GM18505 (cell line): ENCODE data around the gene SPRR1B.
"Not testable (repeated sequence)": the region's sequence is repeated elsewhere in the genome, so short reads cannot be mapped to it uniquely, and the experiment has no call there.

Experiments
- ATAC-seq: cut with Tn5 transposase; IDR thresholded peaks from one replicate; pipeline ENCODE4 v1.9.1; 2021; ENCODE audit not compliant: unreplicated experiment
- POLR2A ChIP-seq: IDR thresholded peaks from 4 replicates; pipeline ENCODE4 v1.6.1; 2011; ENCODE audit warnings: borderline replicate concordance; ENCODE audit not compliant: insufficient read depth, insufficient read length; ENCODE audit errors: extremely low read depth

SPRR1B gene, protein sequence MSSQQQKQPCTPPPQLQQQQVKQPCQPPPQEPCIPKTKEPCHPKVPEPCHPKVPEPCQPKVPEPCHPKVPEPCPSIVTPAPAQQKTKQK

DNA sequence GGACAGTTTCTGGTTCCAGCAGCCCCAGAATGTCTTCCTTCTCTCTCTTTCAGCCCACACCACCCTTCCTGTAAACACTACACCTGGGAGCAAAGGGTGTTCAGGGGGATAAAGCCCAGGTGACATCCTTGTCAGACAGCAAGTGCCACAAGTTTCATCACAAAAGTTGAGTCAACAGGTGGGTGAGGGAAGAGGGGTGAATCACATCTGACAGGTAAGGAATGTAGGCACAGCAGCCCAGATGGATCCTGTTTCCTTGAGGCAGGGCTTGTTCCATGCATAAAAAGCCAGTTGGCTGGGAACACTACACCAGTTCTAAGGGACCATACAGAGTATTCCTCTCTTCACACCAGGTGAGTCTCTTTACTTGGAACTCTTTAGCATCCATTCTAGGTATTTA is at the start of gene SPRR1B:
Gene SPRR1B (plus strand): TSS at position 309 of the 400 bp plus-strand sequence. CDS start 1,143 bp downstream, outside the sequence.
- no peak for TF ChIP-seq POLR2A
- ATAC-seq: no peak

DNA sequence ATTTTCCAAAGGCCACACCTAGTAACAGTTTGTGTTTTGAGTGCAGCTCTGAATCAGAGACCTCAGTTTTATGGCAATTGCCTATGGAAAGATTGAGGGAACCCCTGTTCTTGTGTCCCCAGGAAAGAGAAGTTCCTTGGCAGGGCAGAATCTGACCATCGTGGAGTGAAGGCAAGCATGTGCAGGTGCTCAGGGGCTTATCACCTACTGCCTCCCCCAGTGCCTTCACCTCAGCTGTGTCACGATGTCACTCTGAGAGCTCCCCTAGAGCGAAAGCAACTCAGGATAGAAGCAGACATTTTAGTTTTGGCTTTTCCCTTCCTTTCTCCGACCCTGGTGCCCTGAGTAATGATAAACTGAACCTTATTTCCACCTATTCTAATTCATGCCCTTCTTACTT is 48.9 kb upstream of the SPRR1B start:
- ATAC-seq: no peak
- TF ChIP-seq POLR2A: no peak

DNA sequence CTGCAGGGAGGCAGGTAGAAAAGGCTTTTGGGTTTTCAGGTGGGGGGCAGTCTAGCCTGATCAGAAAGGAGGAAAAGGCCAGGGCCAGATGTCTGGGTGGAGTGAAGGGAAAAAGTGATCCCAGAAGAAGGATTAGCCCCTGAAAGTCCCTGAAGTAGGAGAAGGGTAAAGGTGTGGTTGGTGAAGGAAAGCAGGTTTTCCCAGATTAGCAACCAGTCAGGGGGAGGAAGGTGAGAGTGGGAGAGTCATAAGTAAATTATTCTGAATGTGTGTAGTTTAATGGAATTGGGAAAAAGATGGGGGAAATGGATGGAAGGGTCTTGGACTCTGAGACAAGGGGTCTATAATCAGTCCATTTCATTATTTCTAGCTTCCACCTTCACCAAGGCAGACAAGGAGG is 47.8 kb upstream of the SPRR1B start:
- no peak for TF ChIP-seq POLR2A

DNA sequence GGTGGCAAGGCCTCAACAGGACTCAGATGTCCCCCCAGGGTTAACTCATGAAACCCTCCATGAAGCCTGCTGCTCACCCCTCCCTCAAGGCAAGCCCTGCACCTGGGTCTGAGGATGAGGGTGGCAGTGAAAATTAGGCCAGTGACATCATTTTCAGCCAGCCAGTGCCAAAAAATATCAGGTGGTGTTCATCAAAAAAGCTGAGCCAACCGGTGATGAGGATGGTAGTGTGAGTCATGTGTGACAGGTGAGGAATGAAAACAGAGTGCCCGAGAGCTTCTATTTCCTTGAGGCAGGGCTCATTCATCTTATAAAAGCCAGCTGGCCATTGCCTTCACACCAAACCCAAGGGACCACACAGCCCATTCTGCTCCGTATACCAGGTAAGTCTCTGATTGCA is 47.3 kb upstream of the SPRR1B start, which contains the start of gene SPRR1A:
Gene SPRR1A (plus strand): TSS at position 339 of the 400 bp plus-strand sequence. CDS start 1,150 bp downstream, outside the sequence.
- no peak for TF ChIP-seq POLR2A
- no peak for ATAC-seq

More for the DNA sequence above, 47.8 kb upstream of the SPRR1B start:
- no peak for ATAC-seq

DNA sequence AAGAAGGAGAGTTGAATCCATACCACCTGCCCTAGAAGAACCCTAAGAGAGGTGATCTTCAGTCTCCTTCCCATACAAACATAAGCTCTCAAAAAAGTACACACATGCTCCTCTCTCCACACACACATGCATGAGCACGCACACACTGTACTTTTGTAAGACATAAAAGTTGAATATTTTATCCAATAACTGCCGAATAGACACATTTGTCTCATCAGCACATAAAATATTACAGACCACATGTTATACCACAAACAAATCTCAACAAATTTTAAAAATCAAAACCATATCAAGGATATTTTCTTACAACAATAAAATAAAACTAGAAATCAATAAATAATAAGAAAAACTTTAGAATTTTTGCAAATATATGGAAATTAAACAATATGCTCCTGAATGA is 44.4 kb upstream of the SPRR1B start:
- TF ChIP-seq POLR2A: no peak
- ATAC-seq: no peak

DNA sequence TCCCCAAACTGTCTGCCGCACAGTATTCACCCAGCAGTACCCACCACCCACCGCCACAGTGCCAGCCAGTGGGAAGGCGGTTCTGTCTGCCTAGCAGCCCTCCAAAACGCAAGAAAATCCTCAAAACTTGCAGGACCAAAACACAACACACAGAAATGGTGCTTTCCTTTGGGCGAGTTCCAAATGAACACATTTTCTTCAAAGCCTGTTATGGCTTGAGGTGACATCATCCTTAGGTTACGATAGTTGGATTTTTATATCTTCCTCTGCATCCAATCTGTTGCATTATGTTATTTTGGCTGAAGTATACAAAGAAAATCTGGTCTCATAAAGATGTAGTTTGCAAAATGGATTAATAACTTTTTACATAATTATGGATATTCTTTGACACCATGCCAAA is 37.8 kb upstream of the SPRR1B start:
- no peak for ATAC-seq
- TF ChIP-seq POLR2A: no peak

DNA sequence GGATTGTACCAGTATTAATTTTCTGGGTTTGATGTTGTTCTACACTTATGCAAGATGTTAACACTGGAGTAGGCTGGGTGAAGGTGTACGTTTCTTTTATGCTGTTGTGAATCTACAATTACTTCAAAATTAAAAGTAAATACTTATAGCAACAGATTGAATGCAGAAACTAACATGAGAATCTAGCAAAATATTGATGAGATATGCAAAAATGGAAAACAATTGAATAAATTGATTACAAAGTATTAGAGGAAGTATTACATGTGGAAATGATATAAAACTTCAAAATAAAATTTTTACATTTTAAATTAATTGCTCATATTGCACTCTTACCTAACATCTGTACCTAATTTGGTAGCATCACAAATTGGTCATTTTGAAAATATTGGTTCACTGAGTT is 35.2 kb upstream of the SPRR1B start:
- ATAC-seq: no peak
- TF ChIP-seq POLR2A: no peak

DNA sequence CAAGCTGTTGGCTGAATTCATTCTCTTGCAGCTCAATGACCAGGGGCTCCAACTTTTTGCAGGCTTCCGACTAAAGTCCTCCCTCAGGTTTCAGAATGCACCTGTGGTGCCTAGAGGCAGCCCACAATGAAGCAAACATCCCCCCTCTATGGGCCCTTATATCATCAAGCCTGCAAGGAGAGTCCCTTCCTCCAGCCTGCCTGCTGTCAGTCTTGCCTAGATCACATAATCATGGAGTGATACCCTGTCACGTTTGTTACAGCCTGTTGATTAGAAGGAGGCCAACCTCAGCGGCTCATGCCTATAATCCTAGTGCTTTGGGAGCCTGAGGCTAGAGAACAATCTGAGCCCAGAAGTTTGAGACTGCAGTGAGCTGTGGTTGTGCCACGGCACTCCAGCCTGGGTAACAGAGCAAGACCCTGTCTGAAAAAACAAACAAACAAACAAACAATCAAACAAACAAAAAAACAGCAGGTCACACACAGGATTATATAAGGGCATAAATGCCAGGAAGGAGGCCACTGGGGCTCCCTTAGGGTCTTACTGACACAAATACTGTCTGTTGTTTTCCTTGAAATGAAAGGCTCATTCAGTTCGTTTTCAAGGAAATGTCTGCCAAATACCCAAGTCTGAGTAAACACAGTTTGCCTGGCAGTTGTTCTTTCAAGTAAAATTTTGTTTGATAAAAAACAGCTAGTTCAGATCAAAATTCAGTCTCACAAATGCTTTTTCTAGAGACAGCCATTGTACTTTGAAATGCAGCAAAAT is 34.2 kb upstream of the SPRR1B start:
- TF ChIP-seq POLR2A: no peak
- no peak for ATAC-seq

DNA sequence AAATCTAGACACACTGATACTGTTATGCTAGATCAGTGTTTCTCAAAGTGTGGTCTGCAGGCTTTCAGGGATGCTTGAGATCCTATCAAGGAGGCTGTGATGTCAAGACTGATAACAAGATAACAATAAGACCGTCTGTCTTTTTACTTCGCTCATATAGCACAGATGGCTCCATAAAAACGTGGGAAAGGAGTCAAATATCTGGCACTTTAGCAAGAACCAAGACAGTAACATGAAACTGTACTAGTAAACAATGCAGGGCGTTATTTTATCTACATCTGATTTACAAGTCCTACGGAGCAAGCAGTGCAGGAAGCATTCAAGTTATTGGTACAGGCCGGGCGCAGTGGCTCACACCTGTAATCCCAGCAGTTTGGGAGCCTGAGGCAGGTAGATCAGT is 33.1 kb upstream of the SPRR1B start:
- TF ChIP-seq POLR2A: no peak

DNA sequence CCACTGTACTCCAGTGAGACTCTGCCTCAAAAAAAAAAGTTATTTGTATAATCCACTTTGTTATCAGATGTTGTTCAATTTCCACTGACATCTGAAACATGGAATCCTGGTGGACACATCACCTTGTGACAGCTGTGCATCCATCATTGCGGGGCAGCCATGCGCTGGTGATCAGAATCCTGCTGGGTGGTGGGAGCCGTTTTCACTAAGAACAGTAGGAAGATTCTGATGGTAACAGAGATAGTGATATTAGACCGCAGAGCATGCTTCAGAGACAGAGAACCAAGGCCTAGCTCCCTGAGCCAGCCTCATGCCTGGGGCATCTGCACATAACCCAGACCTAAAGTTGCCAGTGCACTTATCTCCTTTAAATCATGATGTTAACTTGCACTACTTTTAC is 32.5 kb upstream of the SPRR1B start:
- no peak for TF ChIP-seq POLR2A

More for the DNA sequence above, 33.1 kb upstream of the SPRR1B start:
- no peak for ATAC-seq

DNA sequence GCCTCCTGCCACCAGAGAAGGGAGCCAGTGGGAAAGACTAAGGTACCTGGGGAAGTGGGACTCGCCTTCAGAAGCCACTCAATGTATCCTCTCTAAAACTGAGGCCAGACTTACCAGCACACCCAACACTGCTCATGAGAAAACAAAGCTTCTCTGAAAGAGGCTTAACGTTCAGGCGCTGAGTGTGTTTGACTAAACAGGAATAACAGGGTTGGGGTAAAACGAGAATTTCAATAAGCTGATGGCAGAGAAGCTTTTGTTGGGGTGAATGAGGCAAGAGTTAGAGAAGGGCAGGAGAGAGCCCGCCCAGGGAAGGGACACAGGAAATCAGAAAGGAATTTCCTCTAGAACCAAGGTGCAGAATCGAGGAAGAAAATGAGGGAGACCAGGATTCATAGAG is 31.2 kb upstream of the SPRR1B start:
- ATAC-seq: no peak
- TF ChIP-seq POLR2A: no peak

More for the DNA sequence above, 32.5 kb upstream of the SPRR1B start:
- ATAC-seq: no peak

DNA sequence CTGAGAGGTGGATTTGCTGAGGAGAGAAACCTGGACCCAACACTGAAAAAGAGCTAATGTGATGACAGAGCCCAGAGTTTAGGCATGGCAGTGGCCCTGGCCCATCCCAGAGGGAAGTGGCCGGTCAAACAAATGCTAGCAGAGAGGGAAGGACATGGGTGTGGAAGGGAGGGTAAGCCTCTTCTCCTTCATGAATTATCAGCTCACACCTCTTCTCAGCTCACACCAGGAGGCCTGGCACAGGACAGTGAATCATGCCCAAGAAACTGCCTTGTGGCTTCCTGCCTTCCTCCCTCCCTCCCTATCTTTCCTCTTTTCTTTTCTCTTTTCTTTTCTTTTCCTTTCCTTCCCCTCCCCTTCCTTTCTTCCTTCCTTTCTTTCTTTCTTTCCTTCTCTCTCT is 30.7 kb upstream of the SPRR1B start:
- no peak for ATAC-seq
- no peak for TF ChIP-seq POLR2A

DNA sequence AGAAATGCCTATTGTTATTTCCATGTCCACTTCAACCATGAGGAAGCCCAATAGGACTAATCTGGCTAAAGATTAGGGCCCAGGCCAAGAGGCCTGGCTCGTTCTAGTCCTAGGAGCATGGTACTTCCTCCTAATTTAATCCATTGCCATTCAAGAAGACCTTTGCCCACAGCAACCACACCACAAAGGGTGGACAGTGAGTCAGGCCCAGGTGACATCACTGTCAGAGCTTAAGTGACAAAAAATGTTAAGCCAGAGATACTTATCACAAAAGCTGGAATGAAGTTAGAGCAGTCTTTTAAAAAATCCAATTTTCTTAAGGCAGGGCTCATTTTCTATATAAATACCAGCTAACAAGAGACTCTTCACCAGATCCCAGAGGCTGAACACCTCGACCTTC is 29.6 kb upstream of the SPRR1B start, which contains the start of gene SPRR3:
Gene SPRR3 (plus strand): TSS at position 368 of the 400 bp plus-strand sequence. CDS start 1,272 bp downstream, outside the sequence.
- ATAC-seq: no peak
- TF ChIP-seq POLR2A: no peak

DNA sequence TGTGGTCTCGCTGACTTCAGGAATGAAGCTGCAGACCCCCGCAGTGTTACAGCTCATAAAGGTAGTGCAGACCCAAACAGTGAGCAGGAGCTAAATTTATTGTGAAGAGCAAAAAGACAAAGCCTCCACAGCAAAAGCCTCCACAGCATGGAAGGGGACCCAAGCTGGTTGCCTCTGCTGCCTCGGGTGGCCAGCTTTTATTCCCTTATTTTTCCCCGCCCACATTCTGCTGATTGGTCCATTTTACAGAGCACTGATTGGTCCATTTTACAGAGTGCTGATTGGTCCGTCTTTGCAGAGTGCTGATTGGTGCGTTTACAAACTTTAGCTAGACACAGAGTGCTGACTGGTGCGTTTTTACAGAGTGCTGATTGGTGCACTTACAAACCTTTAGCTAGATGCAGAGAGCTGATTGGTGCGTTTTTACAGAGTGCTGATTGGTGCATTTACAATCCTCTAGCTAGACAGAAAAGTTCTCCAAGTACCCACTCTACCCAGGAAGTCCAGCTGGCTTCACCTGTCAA is 19.7 kb upstream of the SPRR1B start:
- not testable (repeated sequence) for ATAC-seq

DNA sequence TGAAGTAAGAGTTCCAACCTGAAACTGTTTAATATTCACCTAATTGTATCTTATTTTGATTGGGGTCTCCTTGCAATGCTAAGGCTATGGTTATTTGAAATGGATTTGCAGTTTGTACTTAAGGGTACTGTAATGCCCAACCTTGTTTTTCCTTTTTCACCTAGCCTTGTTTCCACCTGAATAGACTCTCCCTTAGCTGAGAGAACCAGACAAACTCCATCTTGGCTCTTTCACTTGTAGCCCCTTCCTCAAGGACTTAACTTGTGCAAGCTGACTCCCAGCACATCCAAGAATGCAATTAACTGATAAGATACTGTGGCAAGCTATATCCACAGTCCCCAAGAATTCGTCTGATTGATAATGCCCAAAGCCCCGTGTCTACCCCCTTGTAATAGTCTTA is 9.2 kb upstream of the SPRR1B start:
- not testable (repeated sequence) for ATAC-seq

DNA sequence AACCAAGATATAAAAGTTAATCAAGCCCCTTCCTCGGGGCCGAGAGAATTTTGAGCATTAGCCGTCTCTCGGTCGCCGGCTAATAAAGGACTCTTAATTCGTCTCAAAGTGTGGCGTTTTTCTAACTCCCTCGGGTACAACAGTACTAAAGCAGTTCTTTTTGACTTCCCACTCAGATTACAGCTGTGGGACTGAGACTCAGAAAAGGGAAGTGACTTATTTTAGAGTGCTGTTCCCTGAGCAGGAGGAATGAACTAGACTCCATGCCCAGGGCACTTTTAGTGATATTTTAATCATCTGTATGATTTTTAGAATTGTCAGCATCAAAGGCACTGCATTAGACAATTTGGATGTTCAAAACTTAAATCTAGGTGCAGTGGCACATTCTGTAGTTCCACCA is 8.7 kb upstream of the SPRR1B start:
- not testable (repeated sequence) for ATAC-seq
